ENCODE results near the gene GNAI3. TPM values are rescaled to one million over a fixed set of nuclear protein-coding genes. Genes with fewer than 3 reads are reported as not detected.

Gene GNAI3
- total and polyA plus RNA-seq, 10 of the 15 experiments (the other 5 are each of a cell fraction or from before 2014, with no cell fraction given), result 5.9 to 13.8 (median 8.0) TPM

GRCh38 chr1:109616391-109616790 lies 68.0 kb downstream of the GNAI3 start:
- in situ Hi-C loops (cut with MboI), result no loop called here
- POLR2A ChIA-PET, result interaction anchor here (1.6 to 2.4 kb wide), 2 partner anchors 67 to 70 kb away, joined by 6 to 17 read pairs; partner anchors contain the start of gene GNAI3
- Histone ChIP-seq H3K9me3 (replicated peaks; ENCODE audit: control insufficient read depth, insufficient read depth, low read length) (no peaks in the 10 kb centered on the region), H3K36me3 (ENCODE audit: control insufficient read depth in 2 of 2, insufficient read depth in 2 of 2, low read length in 1 of 2) (no peaks in the 10 kb centered on the region), H4K20me1 (ENCODE audit: control insufficient read depth, insufficient read depth) (no peaks in the 10 kb centered on the region), H3K79me2 (ENCODE audit: control insufficient read depth, insufficient read depth, low read length) (peaks cover 18% of the 10 kb centered on the region), H3K4me1 (ENCODE audit: control insufficient read depth, insufficient read depth, low read length) (peaks cover 12% of the 10 kb centered on the region; the same call in 1 of the 2 replicates), H3K9ac (ENCODE audit: control insufficient read depth, insufficient read depth, low read length) (no peak overlapping the region; the same call in 1 of the 2 replicates), H2AFZ (ENCODE audit: control insufficient read depth, low read depth, low read length) (peak overlapping the region; percentile 57), H3K4me2 (ENCODE audit: control insufficient read depth, insufficient read depth) (no peak overlapping the region; the same call in 1 of the 2 replicates), H3K4me3 (no peak overlapping the region), H3K27ac (ENCODE audit: control insufficient read depth, insufficient read depth) (peak overlapping the region; percentile 46), H3K27me3 (replicated peaks in 1 of 2; ENCODE audit: control insufficient read depth in 2 of 2, insufficient read depth in 2 of 2, low read length in 1 of 2) (no peaks in the 10 kb centered on the region)
- 61% methylated on average over 3 of the region's 3 CpGs for WGBS (ENCODE audit: insufficient coverage, insufficient replicate concordance, low lambda C conversion rate, missing lambda C conversion rate)
- RAD21 ChIA-PET (ENCODE audit: unreplicated experiment), result interaction anchor here (0.9 to 2.0 kb wide), 6 partner anchors 18 to 70 kb away, joined by 3 to 10 read pairs (median 4); partner anchors contain the start of gene GNAI3
- CTCF ChIA-PET, result interaction anchor here (0.6 to 5.0 kb wide), 7 partner anchors 15 to 127 kb away, joined by 3 to 20 read pairs (median 4); partner anchors contain the start of gene GNAI3
- TF ChIP-seq TAF1 (IDR thresholded peaks at IDR 0.05; ENCODE audit: borderline replicate concordance, low read depth, low read length), result no peak
- TF ChIP-seq ZSCAN29 (IDR thresholded peaks at IDR 0.05), result no peak
- TF ChIP-seq GATAD2B (conservative IDR thresholded peaks at IDR 0.05; ENCODE audit: low read depth), result no peak
- no peak for TF ChIP-seq BMI1 (IDR thresholded peaks at IDR 0.05; ENCODE audit: borderline replicate concordance)
- no peak for TF ChIP-seq HCFC1 (IDR thresholded peaks at IDR 0.05; ENCODE audit: low read length)
- SMC1A ChIA-PET (ENCODE audit: uncharacterized antibody, unreplicated experiment), result interaction anchor here (1.2 to 2.7 kb wide), 6 partner anchors 15 to 368 kb away, joined by 3 to 11 read pairs (median 7); partner anchors contain the start of genes AHCYL1 and GNAI3
- DNase-seq (ENCODE audit: low read depth, low spot score) (no peak), FAIRE-seq (no peak), ATAC-seq (no peak)
- intact Hi-C loops (cut with micrococcal nuclease; ENCODE audit: unreplicated experiment), result no loop called here
- BruUV-seq (replicated peaks), result no TSS peak

- ChIA-PET RAD21 (ENCODE audit: unreplicated experiment) (interaction anchor here (0.9 to 2.0 kb wide), 5 partner anchors 48 to 71 kb away, joined by 3 to 10 read pairs (median 4); partner anchors contain the start of gene GNAI3), SMC1A (ENCODE audit: uncharacterized antibody, unreplicated experiment) (interaction anchor here (1.0 to 2.7 kb wide), 6 partner anchors 16 to 367 kb away, joined by 3 to 11 read pairs (median 7); partner anchors contain the start of genes AHCYL1 and GNAI3), POLR2A (interaction anchor here (0.9 to 2.4 kb wide), 3 partner anchors 22 to 71 kb away, joined by 3 to 17 read pairs (median 6); partner anchors contain the start of gene GNAI3), CTCF (interaction anchor here (0.6 to 2.7 kb wide), 9 partner anchors 23 to 158 kb away, joined by 3 to 20 read pairs (median 3); partner anchors contain the start of gene GNAI3)
- BruUV-seq (replicated peaks), result no TSS peak
- Histone ChIP-seq H3K9me3 (replicated peaks; ENCODE audit: control insufficient read depth, insufficient read depth, low read length) (no peaks in the 10 kb centered on the region), H3K27ac (ENCODE audit: control insufficient read depth, insufficient read depth) (no peak overlapping the region), H3K27me3 (replicated peaks in 1 of 2; ENCODE audit: control insufficient read depth in 2 of 2, insufficient read depth in 2 of 2, low read length in 1 of 2) (no peaks in the 10 kb centered on the region), H4K20me1 (ENCODE audit: control insufficient read depth, insufficient read depth) (no peaks in the 10 kb centered on the region), H3K4me1 (ENCODE audit: control insufficient read depth, insufficient read depth, low read length) (peaks cover 17% of the 10 kb centered on the region), H3K79me2 (ENCODE audit: control insufficient read depth, insufficient read depth, low read length) (peaks cover 27% of the 10 kb centered on the region), H2AFZ (ENCODE audit: control insufficient read depth, low read depth, low read length) (no peak overlapping the region), H3K4me2 (ENCODE audit: control insufficient read depth, insufficient read depth) (no peak overlapping the region), H3K4me3 (no peak overlapping the region), H3K36me3 (ENCODE audit: control insufficient read depth in 2 of 2, insufficient read depth in 2 of 2, low read length in 1 of 2) (no peaks in the 10 kb centered on the region), H3K9ac (ENCODE audit: control insufficient read depth, insufficient read depth, low read length) (no peak overlapping the region)
- FAIRE-seq, result no peak
- no peak for DNase-seq (ENCODE audit: low read depth, low spot score)
- 96% methylated on average over 3 of the region's 3 CpGs for WGBS (ENCODE audit: insufficient coverage, insufficient replicate concordance, low lambda C conversion rate, missing lambda C conversion rate)
- intact Hi-C loops (cut with micrococcal nuclease; ENCODE audit: unreplicated experiment), result no loop called here
- in situ Hi-C loops (cut with MboI), result no loop called here
- ATAC-seq, result no peak
- TF ChIP-seq NR2F1 (conservative IDR thresholded peaks at IDR 0.05), result no peak
- TF ChIP-seq, protein P1, sequence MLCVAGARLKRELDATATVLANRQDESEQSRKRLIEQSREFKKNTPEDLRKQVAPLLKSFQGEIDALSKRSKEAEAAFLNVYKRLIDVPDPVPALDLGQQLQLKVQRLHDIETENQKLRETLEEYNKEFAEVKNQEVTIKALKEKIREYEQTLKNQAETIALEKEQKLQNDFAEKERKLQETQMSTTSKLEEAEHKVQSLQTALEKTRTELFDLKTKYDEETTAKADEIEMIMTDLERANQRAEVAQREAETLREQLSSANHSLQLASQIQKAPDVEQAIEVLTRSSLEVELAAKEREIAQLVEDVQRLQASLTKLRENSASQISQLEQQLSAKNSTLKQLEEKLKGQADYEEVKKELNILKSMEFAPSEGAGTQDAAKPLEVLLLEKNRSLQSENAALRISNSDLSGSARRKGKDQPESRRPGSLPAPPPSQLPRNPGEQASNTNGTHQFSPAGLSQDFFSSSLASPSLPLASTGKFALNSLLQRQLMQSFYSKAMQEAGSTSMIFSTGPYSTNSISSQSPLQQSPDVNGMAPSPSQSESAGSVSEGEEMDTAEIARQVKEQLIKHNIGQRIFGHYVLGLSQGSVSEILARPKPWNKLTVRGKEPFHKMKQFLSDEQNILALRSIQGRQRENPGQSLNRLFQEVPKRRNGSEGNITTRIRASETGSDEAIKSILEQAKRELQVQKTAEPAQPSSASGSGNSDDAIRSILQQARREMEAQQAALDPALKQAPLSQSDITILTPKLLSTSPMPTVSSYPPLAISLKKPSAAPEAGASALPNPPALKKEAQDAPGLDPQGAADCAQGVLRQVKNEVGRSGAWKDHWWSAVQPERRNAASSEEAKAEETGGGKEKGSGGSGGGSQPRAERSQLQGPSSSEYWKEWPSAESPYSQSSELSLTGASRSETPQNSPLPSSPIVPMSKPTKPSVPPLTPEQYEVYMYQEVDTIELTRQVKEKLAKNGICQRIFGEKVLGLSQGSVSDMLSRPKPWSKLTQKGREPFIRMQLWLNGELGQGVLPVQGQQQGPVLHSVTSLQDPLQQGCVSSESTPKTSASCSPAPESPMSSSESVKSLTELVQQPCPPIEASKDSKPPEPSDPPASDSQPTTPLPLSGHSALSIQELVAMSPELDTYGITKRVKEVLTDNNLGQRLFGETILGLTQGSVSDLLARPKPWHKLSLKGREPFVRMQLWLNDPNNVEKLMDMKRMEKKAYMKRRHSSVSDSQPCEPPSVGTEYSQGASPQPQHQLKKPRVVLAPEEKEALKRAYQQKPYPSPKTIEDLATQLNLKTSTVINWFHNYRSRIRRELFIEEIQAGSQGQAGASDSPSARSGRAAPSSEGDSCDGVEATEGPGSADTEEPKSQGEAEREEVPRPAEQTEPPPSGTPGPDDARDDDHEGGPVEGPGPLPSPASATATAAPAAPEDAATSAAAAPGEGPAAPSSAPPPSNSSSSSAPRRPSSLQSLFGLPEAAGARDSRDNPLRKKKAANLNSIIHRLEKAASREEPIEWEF (IDR thresholded peaks at IDR 0.05; ENCODE audit: insufficient replicate concordance, low read depth, low read length), result no peak
- peak in 1 of 3 experiments; percentile 16; a peak in 1 of 6 replicates for TF ChIP-seq CTCF (IDR thresholded peaks at IDR 0.05 in 2 of 3, conservative IDR thresholded peaks at IDR 0.05 in 1 of 3; ENCODE audit: control insufficient read depth in 2 of 3, extremely low read depth in 1 of 3, insufficient read depth in 1 of 3, low read depth in 3 of 3, low read length in 3 of 3)
- TF ChIP-seq HDGF (IDR thresholded peaks at IDR 0.05), result no peak
Observed at GRCh38 chr1:109617291-109617801, 68.9 kb downstream of the GNAI3 start.
